ENCODE data around the gene FBXO21.

GRCh38 chr12:117097159-117097558 lies 93.1 kb downstream of the FBXO21 start:
- TF ChIP-seq CTCF (conservative IDR thresholded peaks at IDR 0.05) (no peak), EZH2 (IDR thresholded peaks at IDR 0.05; ENCODE audit: low read depth) (no peak)

Measured in PC-9 (cell line).